ENCODE results near the gene SLC35B2.

DNA sequence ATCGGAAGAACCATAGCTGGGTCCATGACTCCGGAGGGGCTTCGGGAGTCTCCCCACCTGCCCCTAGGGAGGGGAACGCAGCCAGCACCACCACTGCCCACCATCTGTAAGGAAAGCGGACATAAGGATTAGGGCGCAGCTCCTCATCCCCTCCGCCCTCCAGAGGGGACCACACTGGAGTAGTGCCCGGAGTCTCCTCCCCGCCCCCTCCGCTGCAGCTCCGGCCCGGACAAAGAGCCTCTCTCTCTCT is 628 bp downstream of the SLC35B2 start:
- TF ChIP-seq CTCF (IDR thresholded peaks at IDR 0.05) = no peak
- no peak for TF ChIP-seq POLR2A (IDR thresholded peaks at IDR 0.05)
